ENCODE measurements around the gene ASB8. TPM values are rescaled to one million over a fixed set of nuclear protein-coding genes. Genes with fewer than 3 reads are reported as not detected.

The ASB8 gene
- total and polyA plus RNA-seq, 9 of the 15 experiments (the other 6 are each of a cell fraction or from before 2014, with no cell fraction given): 13.3 to 29.0 (median 19.6) TPM

DNA sequence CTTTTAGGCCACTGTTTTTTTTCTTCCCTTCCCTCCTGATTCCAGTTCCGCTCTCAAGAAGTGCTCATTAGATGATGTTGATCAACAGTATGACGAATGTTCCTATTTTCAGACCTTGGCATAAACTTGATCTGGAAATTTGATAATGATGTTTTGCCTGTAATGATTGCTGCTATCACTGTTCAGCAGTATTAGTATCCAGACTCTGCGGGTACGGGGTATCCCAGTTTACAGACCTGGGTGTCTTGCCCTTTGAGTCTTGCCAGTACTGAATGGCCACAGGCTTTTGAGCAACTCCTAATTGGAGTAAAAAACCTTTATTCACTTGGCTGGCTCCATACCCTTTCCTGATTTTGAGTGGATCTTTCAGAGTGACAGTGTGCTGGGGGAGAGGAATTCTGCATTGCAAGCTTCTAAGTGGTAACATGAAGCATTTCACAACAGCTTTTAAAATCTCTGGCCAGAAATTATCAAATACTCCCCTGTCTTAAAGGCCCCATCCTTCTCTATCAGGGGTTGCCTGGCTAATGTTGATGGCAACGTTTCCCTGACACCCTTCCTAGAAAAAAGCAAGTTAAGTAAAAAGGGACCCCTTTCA, 5.9 kb upstream of the ASB8 start (continued):
- TF ChIP-seq, protein P1, sequence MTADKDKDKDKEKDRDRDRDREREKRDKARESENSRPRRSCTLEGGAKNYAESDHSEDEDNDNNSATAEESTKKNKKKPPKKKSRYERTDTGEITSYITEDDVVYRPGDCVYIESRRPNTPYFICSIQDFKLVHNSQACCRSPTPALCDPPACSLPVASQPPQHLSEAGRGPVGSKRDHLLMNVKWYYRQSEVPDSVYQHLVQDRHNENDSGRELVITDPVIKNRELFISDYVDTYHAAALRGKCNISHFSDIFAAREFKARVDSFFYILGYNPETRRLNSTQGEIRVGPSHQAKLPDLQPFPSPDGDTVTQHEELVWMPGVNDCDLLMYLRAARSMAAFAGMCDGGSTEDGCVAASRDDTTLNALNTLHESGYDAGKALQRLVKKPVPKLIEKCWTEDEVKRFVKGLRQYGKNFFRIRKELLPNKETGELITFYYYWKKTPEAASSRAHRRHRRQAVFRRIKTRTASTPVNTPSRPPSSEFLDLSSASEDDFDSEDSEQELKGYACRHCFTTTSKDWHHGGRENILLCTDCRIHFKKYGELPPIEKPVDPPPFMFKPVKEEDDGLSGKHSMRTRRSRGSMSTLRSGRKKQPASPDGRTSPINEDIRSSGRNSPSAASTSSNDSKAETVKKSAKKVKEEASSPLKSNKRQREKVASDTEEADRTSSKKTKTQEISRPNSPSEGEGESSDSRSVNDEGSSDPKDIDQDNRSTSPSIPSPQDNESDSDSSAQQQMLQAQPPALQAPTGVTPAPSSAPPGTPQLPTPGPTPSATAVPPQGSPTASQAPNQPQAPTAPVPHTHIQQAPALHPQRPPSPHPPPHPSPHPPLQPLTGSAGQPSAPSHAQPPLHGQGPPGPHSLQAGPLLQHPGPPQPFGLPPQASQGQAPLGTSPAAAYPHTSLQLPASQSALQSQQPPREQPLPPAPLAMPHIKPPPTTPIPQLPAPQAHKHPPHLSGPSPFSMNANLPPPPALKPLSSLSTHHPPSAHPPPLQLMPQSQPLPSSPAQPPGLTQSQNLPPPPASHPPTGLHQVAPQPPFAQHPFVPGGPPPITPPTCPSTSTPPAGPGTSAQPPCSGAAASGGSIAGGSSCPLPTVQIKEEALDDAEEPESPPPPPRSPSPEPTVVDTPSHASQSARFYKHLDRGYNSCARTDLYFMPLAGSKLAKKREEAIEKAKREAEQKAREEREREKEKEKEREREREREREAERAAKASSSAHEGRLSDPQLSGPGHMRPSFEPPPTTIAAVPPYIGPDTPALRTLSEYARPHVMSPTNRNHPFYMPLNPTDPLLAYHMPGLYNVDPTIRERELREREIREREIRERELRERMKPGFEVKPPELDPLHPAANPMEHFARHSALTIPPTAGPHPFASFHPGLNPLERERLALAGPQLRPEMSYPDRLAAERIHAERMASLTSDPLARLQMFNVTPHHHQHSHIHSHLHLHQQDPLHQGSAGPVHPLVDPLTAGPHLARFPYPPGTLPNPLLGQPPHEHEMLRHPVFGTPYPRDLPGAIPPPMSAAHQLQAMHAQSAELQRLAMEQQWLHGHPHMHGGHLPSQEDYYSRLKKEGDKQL (CRISPR knock-in tag; IDR thresholded peaks at IDR 0.05; ENCODE audit: borderline replicate concordance): no peak
- TF ChIP-seq CUX1 (CRISPR knock-in tag; IDR thresholded peaks at IDR 0.05): no peak
- TF ChIP-seq ZNF197 (CRISPR knock-in tag; IDR thresholded peaks at IDR 0.05; ENCODE audit: low read depth): no peak
- TF ChIP-seq SMARCB1 (IDR thresholded peaks at IDR 0.05; ENCODE audit: insufficient read length, low read depth): no peak
- no peak for TF ChIP-seq IRF2 (CRISPR knock-in tag; IDR thresholded peaks at IDR 0.05)
- no peak for TF ChIP-seq NFIX (CRISPR knock-in tag; IDR thresholded peaks at IDR 0.05; ENCODE audit: low read depth)
- TF ChIP-seq NCOA6 (IDR thresholded peaks at IDR 0.05): no peak
- TF ChIP-seq RHOXF2B (CRISPR knock-in tag; conservative IDR thresholded peaks at IDR 0.05): no peak
- no peak for TF ChIP-seq CBFA2T2 (conservative IDR thresholded peaks at IDR 0.05)
- TF ChIP-seq ZNF584 (CRISPR knock-in tag; IDR thresholded peaks at IDR 0.05; ENCODE audit: low read depth): no peak
